H1 (cell line): Measurements from ENCODE around the gene MC4R.

ENCODE experiments used
- CBX5 ChIP-seq: fragments of 300-800, 300-1000 bp; sonication (generic); IDR thresholded peaks from 2 replicates; pipeline ENCODE4 v1.7.1; 2016; ENCODE audit warnings: antibody characterized with exemption, low read length, low read depth
- TF ChIP-seq, protein P1 (sequence below), 3 experiments: IDR thresholded peaks; 1 replicate in 2 of 3; 2 replicates in 1 of 3; pipeline versions ENCODE4 v1.5.1 to v1.6.1; 2011; ENCODE audit warnings: low read length in 3 of 3, mild to moderate bottlenecking in 3 of 3, inconsistent platforms in 2 of 3, low read depth in 1 of 3, moderate library complexity in 1 of 3; ENCODE audit not compliant: insufficient read depth in 1 of 3; ENCODE audit errors: control extremely low read depth in 1 of 3

DNA sequence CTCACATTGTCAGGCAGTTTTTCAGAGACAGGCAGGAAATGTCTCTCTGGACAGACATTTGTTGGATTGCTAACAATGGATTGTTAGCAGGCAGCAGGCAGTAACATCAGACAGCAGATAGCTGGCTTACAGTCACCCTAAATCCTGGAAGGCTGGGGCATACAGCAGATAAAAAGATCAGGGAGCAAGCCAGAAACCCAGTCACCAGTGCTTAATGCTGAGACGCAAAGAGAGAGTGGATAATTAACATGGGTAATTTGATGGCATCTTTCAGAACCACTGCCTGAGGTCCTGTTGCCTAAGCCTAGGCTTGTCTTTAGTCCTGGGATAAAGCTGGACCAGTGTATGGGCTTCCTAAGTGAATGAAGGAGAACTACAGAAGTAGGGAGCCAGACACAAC lies 22.4 kb downstream of the MC4R start:
- TF ChIP-seq, protein P1, sequence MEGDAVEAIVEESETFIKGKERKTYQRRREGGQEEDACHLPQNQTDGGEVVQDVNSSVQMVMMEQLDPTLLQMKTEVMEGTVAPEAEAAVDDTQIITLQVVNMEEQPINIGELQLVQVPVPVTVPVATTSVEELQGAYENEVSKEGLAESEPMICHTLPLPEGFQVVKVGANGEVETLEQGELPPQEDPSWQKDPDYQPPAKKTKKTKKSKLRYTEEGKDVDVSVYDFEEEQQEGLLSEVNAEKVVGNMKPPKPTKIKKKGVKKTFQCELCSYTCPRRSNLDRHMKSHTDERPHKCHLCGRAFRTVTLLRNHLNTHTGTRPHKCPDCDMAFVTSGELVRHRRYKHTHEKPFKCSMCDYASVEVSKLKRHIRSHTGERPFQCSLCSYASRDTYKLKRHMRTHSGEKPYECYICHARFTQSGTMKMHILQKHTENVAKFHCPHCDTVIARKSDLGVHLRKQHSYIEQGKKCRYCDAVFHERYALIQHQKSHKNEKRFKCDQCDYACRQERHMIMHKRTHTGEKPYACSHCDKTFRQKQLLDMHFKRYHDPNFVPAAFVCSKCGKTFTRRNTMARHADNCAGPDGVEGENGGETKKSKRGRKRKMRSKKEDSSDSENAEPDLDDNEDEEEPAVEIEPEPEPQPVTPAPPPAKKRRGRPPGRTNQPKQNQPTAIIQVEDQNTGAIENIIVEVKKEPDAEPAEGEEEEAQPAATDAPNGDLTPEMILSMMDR (IDR thresholded peaks at IDR 0.05; ENCODE audit: control extremely low read depth in 1 of 3, insufficient read depth in 1 of 3, low read depth in 1 of 3, low read length in 3 of 3): no peak
- no peak for TF ChIP-seq CBX5
